GM12892 (cell line): Measurements from ENCODE around the gene DNAJA3.

Experiments
- DNase-seq: peaks from one replicate; pipeline ENCODE4 v3.0.0; 2011; ENCODE audit not compliant: insufficient read length
- FAIRE-seq: peaks from 2 replicates; lab custom pipeline; 2011; peaks lifted over from hg19 to GRCh38; lab: Jason Lieb, UNC
- POLR2A ChIP-seq: IDR thresholded peaks from 2 replicates; pipeline ENCODE4 v1.6.1; 2011; ENCODE audit warnings: low read depth, low read length, control low read depth
- POLR2AphosphoS5 ChIP-seq: IDR thresholded peaks from 2 replicates; pipeline ENCODE4 v1.6.1; 2011; ENCODE audit warnings: low read depth, low read length, control low read depth
- TAF1 ChIP-seq: IDR thresholded peaks from 2 replicates; pipeline ENCODE4 v1.6.1; 2011; ENCODE audit warnings: low read depth, mild to moderate bottlenecking, control low read depth, low read length, borderline replicate concordance

The DNAJA3 gene

GRCh38 chr16:4412854-4413253, 12.8 kb upstream of the DNAJA3 start:
- FAIRE-seq: no peak
- DNase-seq: no peak
- TF ChIP-seq POLR2A (no peak), TAF1 (no peak), POLR2AphosphoS5 (no peak)

- no peak for TF ChIP-seq POLR2AphosphoS5
- TF ChIP-seq POLR2A: no peak
- no peak for TF ChIP-seq TAF1
- peak; percentile 89 for DNase-seq
- peak; percentile 95 for FAIRE-seq
These were observed 11.3 kb upstream of the DNAJA3 start for GRCh38 chr16:4414187-4414917.

GRCh38 chr16:4415538-4416199, 10.0 kb upstream of the DNAJA3 start:
- TF ChIP-seq POLR2A (0 out of 2 replicates have a peak, but pooled peaks have one; percentile 19), TAF1 (no peak)
- FAIRE-seq (peak; percentile 30), DNase-seq (peak; percentile 41)

GRCh38 chr16:4416200-4417032, 9.3 kb upstream of the DNAJA3 start, which contains the start of gene CORO7:
CORO7 (minus strand) TSS chr16:4416596; CDS start chr16:4416518, 78 bp downstream.
- peak; percentile 92 for FAIRE-seq
- peak; percentile 96 for DNase-seq

GRCh38 chr16:4419402-4419959, 6.2 kb upstream of the DNAJA3 start:
- no peak for DNase-seq
- TF ChIP-seq POLR2AphosphoS5 (no peak), TAF1 (no peak), POLR2A (no peak)
- FAIRE-seq: no peak

More at GRCh38 chr16:4416200-4417032, 9.3 kb upstream of the DNAJA3 start, which contains the start of gene CORO7:
- TF ChIP-seq TAF1 (no peak), POLR2A (peak; percentile 80), POLR2AphosphoS5 (peak; percentile 70; the same call in 1 of the 2 replicates)

GRCh38 chr16:4420505-4421105, 5.1 kb upstream of the DNAJA3 start:
- TF ChIP-seq POLR2AphosphoS5 (no peak), POLR2A (no peak), TAF1 (no peak)
- no peak for DNase-seq
- no peak for FAIRE-seq

GRCh38 chr16:4426021-4426684, 485 bp downstream of the DNAJA3 start:
- DNase-seq: peak; percentile 42
- no peak for FAIRE-seq
- no peak for TF ChIP-seq POLR2A
- no peak for TF ChIP-seq POLR2AphosphoS5
- TF ChIP-seq TAF1: no peak

GRCh38 chr16:4426722-4427372, 1.2 kb downstream of the DNAJA3 start:
- DNase-seq: no peak
- FAIRE-seq: no peak
- TF ChIP-seq POLR2AphosphoS5 (no peak), POLR2A (no peak), TAF1 (no peak)

- DNase-seq (no peak), FAIRE-seq (no peak)
- no peak for TF ChIP-seq POLR2A
- no peak for TF ChIP-seq POLR2AphosphoS5
- TF ChIP-seq TAF1: no peak
These were observed 2.8 kb downstream of the DNAJA3 start for GRCh38 chr16:4428500-4428899.

GRCh38 chr16:4431023-4431422, 5.4 kb downstream of the DNAJA3 start:
- FAIRE-seq (no peak), DNase-seq (no peak)
- TF ChIP-seq POLR2AphosphoS5 (no peak), TAF1 (no peak), POLR2A (no peak)
